Renal cortex interstitium (tissue), 11 donors: ENCODE measurements around the gene SMKR1. TPM values are rescaled to one million over a fixed set of nuclear protein-coding genes. Genes with fewer than 3 reads are reported as not detected.
A peak's percentile ranks its signal among the peaks of the same experiment; 100 is the strongest.
"Not testable (repeated sequence)": the region's sequence is repeated elsewhere in the genome, so short reads cannot be mapped to it uniquely, and the experiment has no call there.

Source experiments
- DNase-seq, 11 donors: peaks; one replicate each; pipeline ENCODE4 v3.0.0-alpha.2; 2013; ENCODE audit warnings: low read depth in 9 of 11, low spot score in 4 of 11; ENCODE audit errors: extremely low read depth in 1 of 11
- polyA plus RNA-seq, 3 donors: library from polyadenylated mRNA; unstranded; fragments of 120-200 nt; gene quantifications; one replicate each; pipeline ENCODE4 v1.2.1, GENCODE V29; 2013; ENCODE audit not compliant: insufficient read length in 3 of 3

The SMKR1 gene
- polyA plus RNA-seq, 3 donors = 2.4 to 3.4 (median 2.5) TPM

DNA sequence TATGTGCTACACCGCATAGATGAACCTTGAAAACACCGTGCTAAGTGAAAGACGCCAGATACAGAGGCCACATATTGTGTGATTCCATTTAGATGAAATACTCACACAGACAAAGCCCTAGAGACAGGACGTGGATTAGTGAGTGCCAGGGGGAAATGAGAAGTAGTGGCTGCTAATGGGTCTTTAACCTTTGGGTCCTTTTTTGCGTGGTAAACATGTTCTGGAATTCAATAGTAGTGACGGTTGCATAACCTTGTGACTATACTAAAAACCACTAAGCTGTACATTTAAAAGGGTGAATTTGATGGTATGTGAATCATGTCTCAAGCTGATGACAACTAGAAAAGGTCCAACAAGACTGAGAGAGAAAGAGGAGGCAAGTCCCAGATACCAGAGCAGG, 15.6 kb downstream of the SMKR1 start:
- no peak for DNase-seq

DNA sequence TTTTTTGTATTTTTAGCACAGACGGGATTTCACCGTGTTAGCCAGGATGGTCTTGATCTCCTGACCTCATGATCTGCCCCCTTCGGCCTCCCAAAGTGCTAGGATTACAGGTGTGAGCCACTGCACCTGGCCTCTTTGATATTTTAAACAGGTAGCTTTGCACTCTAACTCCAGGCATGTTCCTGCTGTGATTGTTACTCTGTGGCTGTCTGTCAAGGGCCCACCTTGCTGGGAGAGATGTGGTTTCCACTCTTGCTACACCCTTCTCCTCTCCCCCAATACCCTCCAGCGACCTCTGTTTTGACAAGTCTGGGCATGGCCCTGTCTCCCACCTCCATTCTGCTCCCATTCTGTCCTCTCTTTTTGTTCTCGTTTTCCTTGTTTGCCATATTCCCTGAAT, 17.1 kb downstream of the SMKR1 start:
- DNase-seq = no peak

DNA sequence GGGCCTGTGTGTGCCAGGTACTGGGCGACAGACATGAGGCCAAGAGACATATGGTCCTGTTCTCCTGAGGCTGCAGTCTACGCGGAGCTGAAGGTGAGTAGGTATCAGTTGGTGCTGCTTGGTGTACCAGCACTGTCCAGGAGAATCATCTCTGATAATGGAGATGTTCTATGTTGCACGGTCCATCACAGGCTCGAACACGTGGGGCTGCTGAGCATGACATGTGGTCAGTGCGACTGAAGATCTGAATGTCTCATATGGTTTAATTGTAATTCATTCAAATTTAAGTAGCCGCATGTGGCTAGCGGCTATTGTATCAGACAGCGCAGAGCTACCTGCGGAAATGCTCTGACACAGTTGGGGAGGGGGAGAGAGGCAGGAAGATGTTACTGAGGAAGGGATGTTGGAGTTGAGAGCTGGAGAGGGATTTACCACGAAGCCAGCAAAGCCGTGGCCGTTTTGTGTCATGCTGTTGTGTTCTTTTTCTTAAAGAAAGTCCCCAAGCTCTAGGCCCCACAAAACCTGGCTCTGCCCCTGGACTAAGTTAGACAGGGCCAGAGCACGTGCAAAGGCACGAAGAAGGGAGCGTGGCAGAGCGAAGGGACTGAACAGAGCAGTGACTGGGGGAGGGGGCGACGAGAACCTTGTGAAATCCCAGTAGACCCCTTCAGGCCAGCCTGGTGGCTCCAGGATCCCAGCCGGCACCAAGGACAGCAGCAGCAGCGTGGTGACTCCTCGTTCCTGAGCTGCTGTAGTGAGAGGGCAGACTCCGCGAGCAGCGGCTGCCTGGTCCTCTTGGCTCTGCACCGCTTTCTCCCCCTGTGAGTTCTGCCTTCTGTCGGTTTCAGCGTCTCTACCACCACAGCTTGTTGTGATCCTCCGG, 20.0 kb downstream of the SMKR1 start:
- DNase-seq = peak in 1 of 11 donors; percentile 0

DNA sequence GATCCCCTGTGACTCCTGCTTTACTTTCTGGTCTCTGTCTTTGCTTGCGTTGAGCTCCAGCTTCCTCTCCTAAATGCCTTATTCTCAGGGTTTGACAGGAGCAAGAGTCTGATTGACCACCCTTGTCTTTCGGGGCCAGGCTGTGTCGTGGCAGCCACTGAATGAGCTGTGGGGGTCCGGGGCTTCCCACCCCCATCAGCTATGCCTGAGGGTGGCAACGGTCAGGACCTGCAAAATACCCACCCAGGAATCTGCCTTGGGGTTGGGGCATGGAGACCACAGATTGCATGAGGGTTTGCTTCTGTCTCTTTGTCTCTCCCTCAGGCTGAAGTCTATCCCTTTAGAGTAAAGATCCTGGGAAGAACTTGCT, 20.6 kb downstream of the SMKR1 start:
- no peak for DNase-seq

DNA sequence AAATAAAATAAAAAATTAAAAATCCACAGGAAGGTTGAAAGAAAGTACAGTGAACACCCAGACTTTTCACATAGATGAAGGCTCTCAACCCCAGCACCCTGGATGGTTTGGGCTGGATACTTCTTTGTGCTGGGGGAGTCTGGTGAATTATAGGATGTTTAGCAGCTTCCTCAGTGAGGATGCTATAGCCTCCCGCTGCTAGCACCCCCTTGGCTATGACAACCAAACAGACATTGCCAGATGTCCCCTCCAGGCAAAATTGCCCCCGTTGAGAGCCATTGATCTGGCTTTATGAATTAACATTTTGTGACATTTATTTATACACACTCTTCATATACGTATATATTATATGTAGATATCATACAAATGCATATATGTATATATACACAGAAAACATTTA, 21.6 kb downstream of the SMKR1 start:
- no peak for DNase-seq

DNA sequence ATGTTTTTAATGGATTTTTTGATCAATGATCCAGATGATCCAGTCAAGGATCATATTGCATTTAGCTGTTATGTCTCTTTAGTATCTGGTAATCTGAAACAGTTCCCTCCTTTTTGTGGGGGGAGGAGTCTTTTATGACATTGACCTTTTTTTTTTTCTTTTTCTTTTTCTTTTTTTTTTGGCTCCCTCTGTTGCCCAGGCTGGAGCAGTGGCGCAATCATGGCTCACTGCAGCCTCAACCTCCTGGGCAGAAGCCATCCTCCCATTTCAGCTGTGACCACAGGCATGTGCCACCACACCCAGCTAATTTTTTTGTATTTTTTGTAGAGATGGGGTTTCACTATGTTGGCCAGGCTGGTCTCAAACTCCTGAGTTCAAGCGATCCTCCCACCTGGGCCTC, 22.1 kb downstream of the SMKR1 start:
- not testable (repeated sequence) for DNase-seq

DNA sequence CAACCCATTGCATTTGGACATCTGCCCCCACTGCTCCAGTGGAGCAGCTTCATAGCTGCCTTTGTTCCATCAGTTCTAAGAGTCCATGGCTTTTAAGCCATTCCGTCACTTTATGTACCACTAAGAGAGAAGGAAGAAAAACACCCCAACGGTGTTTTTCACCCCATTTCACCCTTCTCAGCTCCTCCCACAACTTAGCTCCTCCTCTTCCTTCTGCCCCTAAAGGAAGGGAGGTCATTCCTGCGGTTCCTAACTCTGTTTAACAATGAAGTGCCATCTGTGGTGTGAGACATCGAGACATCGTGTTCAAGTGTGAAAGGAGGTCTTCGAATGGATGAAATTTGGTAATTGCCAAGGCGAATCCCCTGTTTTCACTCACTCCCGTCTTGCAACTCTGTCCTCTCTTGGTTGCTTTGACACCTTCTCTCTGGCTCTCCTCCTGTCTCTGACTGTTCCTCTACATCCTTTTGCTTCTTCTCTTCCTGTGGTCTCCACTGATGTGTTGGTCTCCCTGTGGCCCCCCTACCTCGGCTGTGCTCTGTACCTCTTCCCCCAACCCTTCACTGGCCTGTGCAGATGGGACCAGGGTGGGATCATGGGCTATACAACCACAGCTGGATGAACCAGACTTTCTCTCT, 23.0 kb downstream of the SMKR1 start:
- no peak for DNase-seq

DNA sequence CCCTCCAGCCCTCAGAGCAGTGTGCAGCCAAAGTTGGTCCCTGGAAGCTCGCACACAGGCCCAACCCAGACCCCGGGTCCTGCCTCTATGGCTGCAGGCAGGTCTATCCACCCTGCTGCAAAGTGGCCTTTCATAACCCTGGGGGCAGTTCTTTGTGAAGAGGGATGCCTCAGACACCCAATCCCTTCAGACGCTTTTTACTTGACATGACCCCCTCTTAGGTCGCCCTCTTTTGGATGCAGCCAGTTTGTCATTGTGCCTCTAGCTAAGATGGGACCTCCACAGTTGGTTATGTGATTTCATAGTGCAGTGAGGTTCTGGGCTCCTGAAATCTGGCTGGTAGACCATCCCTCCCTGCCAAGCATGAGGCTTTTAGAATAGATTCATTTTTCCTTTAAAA, 27.3 kb downstream of the SMKR1 start:
- DNase-seq = no peak

DNA sequence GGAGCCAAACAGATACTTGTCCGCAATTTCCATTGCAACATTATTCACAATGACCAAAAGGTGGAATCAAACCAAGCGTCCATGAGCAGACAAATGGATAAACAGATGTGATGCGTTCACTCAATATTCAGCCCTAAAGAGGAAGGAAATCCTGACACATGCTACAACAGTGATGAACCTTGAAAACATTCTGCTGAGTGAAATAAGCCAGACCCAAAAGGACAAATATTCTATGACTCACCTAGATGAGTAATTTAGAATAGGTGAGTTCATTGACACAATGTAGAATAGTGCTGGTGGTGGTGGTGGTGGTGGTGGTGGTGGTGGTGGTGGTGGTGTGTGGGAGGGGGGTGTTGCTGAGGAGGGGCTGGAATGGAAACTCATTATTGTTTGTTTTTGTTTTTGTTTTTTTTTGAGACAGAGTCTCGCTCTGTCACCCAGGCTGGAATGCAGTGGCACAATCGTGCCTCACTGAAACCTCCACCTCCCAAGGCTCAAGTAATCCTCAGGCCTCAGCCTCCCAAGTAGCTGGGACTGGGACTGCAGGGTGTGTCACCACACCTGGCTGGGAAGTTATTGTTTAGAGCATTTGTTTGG, 28.6 kb downstream of the SMKR1 start:
- DNase-seq = no peak

DNA sequence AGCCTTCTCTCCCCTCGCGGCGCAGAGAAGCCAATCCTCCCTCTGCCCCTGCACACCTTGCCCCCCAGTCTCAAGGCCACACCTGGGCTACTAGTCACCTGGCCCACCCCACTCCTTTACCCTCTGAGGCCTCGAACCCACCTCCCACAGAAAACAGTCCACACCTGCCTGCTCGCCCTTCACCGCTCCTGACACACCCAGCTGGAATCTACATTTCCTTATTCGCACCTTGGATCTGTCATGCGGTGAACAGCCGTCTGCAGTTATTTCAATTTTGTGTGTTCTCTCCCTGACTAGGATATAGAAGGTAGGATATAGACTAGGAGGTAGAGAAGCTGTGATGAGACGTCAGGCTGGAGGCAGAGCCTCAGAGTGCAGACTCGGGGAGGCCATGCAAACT, 29.4 kb downstream of the SMKR1 start:
- no peak for DNase-seq

DNA sequence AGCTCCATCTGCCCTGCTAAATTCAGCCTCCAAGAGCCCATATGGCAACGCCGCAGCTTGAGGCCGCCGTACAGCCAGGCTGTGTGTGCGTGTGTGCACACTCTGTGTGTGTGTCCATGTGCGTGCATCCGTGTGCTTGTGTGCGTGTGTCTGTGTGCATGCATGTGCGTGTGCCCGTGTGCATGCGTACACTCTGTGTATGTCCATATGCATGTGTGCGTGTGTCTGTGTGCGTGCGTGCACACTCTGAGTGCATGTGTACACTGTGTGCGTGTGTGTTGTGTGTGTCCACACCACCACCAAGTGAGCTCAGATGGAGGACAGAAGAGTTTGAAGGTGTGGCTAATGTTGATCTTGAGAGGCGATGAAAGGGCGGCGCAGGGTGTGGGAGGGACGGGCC, 30.0 kb downstream of the SMKR1 start:
- no peak for DNase-seq

DNA sequence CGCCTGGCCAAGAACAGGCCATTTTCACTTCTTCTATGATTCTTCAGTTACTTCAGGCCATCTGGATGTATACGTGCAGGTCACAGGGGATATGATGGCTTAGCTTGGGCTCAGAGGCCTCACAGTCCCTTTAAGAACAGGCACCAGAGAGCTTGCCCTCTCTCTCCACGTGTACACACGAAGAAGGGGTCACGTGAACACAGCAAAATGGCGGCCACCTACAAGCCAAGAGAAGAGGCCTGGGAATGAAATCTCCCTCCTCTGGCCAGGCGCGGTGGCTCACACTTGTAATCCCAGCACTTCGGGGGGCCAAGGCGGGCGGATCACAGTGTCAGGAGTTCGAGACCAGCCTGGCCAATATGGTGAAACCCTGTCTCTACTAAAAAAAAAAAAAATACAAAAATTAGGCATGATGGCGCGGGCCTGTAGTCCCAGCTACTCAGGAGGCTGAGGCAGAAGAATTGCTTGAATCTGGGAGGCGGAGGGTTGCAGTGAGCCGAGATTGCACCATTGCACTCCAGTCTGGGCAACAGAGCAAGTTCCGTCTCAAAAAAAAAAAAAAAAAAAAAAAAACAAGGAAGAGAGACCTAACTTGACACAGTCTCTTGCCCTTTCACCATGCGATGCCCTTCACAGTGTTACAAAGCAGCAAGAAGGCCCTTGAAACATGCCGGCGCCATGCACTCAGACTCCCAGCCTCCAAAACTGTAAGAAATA, 32.4 kb downstream of the SMKR1 start:
- not testable (repeated sequence) for DNase-seq

DNA sequence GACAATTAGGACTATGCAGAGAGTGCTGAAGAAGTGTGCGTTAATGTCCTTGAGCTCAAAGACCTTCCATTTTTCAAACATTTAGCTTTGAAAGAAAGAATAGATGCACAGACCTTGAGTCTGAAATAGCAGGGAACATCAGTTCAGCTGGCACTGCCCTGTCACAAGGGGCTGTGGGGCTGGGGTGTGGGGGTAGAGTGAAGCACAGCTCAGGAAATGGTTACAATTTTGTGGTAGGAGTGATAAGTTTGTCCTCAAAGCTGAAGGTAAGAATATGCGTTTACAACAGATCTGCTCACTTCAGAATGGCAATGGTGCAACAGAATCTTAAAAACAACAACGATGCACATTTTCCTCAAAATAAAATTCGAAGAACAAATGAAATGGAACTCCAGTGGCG, 33.6 kb downstream of the SMKR1 start:
- no peak for DNase-seq

DNA sequence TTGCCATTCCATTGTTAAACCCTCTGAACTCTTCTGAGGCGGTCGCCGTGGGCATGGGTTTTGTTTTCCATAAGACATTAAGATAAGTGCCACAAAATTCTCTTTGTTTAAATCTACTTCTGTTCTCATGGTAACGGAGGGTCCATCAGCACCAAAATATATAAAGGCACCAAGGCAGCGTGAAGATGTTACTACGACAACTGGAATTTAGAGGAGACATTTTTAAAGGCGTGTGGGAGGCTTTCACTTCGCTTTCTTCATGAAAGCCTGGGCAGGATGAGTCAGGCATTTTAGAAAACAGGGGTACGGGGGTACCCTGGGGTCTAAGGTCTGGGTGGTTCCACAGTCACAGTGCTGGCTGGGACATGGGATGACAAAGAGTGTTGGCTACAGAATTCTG, 34.0 kb downstream of the SMKR1 start:
- DNase-seq = no peak

DNA sequence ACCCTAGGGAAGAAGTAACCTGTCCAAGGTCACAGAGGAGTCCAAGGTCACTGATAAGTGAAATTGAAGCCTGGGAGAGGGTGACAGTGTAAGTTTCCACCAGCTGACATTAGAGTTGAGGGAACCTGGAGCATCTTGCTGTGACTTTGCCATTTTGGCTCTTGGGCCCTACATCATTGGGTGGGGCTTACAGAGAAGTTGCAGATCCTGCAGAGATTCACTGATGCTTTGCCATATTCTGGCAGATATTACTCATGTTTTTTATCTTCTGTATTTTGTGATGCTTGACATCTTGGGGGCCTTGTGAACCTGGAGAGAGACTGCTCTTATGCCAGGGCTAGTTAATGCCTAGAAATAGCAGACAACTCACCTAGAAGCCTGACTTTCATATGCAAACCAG, 36.5 kb downstream of the SMKR1 start:
- DNase-seq = no peak

DNA sequence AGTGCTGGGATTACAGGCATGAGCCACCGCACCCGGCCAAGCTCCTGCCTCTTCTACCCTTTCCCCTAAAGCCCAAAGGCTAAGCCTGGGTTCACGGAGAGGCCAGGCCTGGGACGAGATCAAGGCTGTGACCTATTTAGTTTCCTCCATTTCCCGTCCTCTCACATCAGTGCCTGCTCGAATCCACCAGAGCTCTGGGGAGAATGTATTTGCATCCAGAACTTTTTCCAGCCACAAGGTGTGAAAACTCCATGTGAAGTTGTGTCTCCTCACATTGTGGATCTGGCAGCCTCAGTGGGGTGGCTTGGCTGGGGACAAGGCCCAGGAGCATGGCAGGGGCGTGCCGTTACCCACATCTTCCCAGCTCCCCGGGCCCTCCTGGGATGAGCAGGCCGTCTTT, 38.0 kb downstream of the SMKR1 start:
- no peak for DNase-seq

DNA sequence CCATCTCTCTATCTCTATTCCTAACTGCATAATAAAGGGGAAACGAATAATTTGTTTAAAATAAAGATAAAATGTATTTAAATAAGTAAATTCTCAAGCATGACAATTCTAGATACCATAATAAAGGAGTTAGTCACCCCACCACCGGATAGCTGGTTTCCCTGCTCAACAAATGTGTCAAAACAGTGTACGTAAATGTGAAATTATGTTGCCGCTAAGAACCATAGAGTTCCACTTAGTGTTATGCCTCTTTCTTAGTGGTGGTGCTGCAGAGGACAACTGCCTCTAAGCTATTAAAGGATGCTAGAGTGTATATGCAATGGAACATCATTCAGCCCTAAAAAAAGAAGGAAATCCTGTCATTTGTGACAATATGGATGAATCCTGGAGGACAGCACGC, 42.4 kb downstream of the SMKR1 start:
- DNase-seq = no peak

DNA sequence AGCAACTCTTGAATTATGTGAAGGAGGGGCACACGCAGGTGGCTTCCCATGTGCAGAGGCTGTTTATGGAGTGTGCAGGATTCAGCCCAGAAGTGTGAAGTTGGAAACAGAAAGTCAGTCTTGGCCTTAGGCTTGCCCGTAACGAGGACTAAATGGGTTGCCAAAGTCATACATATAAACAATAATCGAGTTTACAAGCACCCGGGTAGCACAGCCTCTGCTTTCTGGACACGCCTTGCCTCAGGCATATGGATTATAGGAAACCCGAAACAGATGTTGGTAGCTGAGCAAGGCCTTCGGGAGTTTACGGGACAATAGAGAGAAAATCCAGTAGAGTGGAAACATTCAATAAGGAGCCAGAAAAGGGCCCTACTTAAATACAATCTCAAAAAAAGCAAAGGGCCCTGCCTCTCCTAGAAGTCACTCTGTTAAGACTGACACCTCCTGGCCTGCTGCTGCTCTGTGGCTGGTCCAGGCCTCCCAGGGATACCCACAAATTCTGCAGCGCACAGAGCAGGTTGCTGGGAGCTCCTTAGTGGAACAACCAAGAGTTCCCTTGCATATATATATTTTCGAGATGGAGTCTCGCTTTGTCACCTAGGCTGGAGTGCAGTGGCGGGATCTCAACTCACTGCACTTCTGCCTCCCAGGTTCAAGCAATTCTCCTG, 48.5 kb downstream of the SMKR1 start:
- DNase-seq = no peak

DNA sequence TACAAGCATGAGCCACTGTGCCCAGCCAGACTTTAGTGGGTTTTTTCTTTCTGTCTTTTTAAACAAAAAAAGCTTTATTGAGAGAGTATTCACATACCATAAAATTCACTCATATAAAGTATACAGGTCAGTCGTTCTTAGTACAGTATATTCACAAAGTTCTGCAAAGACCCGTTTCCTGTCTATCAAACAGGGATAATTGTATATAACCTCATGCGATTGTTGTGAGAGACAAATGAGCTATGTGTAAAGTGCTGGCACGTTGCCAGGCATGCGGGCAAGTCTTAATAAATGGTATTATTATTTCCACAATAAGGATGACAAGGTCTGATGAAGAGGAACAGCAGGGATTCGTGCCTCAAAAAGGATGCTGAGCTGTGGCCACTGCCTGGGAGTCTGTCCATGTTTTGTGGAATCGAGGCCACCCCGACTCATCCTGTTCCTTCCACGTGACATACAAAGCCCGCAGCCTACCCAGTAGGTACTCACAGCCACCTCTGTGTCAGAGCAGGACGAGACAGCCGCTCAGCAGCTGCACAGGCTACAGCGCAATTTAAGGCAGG, 51.6 kb downstream of the SMKR1 start:
- DNase-seq = no peak
